H1 (cell line): ENCODE results near the gene TMEM147. TPM values are rescaled to one million over a fixed set of nuclear protein-coding genes. Genes with fewer than 3 reads are reported as not detected.

ENCODE experiments used
- CBX5 ChIP-seq: fragments of 300-800, 300-1000 bp; sonication (generic); IDR thresholded peaks from 2 replicates; pipeline ENCODE4 v1.7.1; 2016; ENCODE audit warnings: antibody characterized with exemption, low read length, low read depth
- CHD1 ChIP-seq: IDR thresholded peaks from 2 replicates; pipeline ENCODE4 v1.6.1; 2012; ENCODE audit warnings: low read depth, low read length, improper control_type of control experiment
- EP300 ChIP-seq, 2 experiments: IDR thresholded peaks; 1 replicate in 1 of 2; 2 replicates in 1 of 2; pipeline ENCODE4 v1.6.1; 2011 to 2012; ENCODE audit warnings: low read depth in 2 of 2, low read length in 2 of 2, mild to moderate bottlenecking in 2 of 2, borderline replicate concordance in 1 of 2, inconsistent platforms in 1 of 2, moderate library complexity in 1 of 2
- KDM1A ChIP-seq: fragments of 200-600, 300-600 bp; sonication (generic); IDR thresholded peaks from 2 replicates; pipeline ENCODE4 v1.7.1; 2016; ENCODE audit warnings: mild to moderate bottlenecking, low read length, borderline replicate concordance
- polyA plus RNA-seq, 7 experiments: library from polyadenylated mRNA; depleted of rRNA in 3 of 7; stranded (reverse) in 5 of 7; unstranded in 2 of 7; fragments of >200 nt in 5 of 7; fragments of 200-250 nt in 2 of 7; gene quantifications; 1 replicate in 5 of 7; 2 replicates in 1 of 7; 4 replicates in 1 of 7; pipeline versions ENCODE4 v1.2.1 to v1.2.3, GENCODE V29; 2011 to 2013; ENCODE audit warnings: missing spikeins in 2 of 7, mixed read lengths in 2 of 7
- total RNA-seq: library from RNA; stranded (reverse); fragmentation: NEBNext Ultra II Directional; extraction: Animal tissue kit (Norgen Biotek cat#: 25700); gene quantifications from 2 replicates; pipeline ENCODE4 v1.2.1, GENCODE V29; 2021
- TF ChIP-seq, protein P1 (sequence below): fragments of 300-600 bp; sonication (generic); IDR thresholded peaks from 2 replicates; pipeline ENCODE4 v1.7.1; 2012; ENCODE audit warnings: low read length, moderate library complexity, mild to moderate bottlenecking, inconsistent platforms; ENCODE audit not compliant: insufficient replicate concordance

Gene TMEM147
- total and polyA plus RNA-seq, 2 of the 8 experiments (the other 6 are each of a cell fraction or from before 2014, with no cell fraction given), result 159 to 418 TPM

DNA sequence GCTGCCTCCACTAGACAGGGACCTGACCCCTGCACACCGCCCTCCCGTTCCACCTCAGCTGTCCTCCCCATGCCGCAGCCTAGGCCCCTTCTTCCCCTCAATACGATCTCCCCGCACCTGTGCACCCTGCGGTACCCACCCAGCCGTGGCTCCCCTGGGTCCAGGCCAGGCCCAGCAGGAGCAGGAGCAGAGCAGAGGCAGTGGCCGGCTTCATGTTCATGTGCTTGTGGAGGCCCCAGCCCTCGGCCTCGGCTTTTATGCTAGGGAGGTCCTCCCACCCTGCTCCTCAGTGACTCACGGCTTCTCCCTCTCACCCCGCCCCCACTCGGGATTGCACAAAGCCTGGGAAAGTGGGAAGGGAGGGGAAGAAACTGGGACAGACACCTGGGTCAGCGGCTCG is 43.7 kb upstream of the TMEM147 start (continued):
- TF ChIP-seq CBX5 (no peak), CHD1 (no peak), EP300 (IDR thresholded peaks at IDR 0.05; ENCODE audit: borderline replicate concordance in 1 of 2, low read depth in 2 of 2, low read length in 2 of 2) (no peak), KDM1A (no peak)
- TF ChIP-seq, protein P1, sequence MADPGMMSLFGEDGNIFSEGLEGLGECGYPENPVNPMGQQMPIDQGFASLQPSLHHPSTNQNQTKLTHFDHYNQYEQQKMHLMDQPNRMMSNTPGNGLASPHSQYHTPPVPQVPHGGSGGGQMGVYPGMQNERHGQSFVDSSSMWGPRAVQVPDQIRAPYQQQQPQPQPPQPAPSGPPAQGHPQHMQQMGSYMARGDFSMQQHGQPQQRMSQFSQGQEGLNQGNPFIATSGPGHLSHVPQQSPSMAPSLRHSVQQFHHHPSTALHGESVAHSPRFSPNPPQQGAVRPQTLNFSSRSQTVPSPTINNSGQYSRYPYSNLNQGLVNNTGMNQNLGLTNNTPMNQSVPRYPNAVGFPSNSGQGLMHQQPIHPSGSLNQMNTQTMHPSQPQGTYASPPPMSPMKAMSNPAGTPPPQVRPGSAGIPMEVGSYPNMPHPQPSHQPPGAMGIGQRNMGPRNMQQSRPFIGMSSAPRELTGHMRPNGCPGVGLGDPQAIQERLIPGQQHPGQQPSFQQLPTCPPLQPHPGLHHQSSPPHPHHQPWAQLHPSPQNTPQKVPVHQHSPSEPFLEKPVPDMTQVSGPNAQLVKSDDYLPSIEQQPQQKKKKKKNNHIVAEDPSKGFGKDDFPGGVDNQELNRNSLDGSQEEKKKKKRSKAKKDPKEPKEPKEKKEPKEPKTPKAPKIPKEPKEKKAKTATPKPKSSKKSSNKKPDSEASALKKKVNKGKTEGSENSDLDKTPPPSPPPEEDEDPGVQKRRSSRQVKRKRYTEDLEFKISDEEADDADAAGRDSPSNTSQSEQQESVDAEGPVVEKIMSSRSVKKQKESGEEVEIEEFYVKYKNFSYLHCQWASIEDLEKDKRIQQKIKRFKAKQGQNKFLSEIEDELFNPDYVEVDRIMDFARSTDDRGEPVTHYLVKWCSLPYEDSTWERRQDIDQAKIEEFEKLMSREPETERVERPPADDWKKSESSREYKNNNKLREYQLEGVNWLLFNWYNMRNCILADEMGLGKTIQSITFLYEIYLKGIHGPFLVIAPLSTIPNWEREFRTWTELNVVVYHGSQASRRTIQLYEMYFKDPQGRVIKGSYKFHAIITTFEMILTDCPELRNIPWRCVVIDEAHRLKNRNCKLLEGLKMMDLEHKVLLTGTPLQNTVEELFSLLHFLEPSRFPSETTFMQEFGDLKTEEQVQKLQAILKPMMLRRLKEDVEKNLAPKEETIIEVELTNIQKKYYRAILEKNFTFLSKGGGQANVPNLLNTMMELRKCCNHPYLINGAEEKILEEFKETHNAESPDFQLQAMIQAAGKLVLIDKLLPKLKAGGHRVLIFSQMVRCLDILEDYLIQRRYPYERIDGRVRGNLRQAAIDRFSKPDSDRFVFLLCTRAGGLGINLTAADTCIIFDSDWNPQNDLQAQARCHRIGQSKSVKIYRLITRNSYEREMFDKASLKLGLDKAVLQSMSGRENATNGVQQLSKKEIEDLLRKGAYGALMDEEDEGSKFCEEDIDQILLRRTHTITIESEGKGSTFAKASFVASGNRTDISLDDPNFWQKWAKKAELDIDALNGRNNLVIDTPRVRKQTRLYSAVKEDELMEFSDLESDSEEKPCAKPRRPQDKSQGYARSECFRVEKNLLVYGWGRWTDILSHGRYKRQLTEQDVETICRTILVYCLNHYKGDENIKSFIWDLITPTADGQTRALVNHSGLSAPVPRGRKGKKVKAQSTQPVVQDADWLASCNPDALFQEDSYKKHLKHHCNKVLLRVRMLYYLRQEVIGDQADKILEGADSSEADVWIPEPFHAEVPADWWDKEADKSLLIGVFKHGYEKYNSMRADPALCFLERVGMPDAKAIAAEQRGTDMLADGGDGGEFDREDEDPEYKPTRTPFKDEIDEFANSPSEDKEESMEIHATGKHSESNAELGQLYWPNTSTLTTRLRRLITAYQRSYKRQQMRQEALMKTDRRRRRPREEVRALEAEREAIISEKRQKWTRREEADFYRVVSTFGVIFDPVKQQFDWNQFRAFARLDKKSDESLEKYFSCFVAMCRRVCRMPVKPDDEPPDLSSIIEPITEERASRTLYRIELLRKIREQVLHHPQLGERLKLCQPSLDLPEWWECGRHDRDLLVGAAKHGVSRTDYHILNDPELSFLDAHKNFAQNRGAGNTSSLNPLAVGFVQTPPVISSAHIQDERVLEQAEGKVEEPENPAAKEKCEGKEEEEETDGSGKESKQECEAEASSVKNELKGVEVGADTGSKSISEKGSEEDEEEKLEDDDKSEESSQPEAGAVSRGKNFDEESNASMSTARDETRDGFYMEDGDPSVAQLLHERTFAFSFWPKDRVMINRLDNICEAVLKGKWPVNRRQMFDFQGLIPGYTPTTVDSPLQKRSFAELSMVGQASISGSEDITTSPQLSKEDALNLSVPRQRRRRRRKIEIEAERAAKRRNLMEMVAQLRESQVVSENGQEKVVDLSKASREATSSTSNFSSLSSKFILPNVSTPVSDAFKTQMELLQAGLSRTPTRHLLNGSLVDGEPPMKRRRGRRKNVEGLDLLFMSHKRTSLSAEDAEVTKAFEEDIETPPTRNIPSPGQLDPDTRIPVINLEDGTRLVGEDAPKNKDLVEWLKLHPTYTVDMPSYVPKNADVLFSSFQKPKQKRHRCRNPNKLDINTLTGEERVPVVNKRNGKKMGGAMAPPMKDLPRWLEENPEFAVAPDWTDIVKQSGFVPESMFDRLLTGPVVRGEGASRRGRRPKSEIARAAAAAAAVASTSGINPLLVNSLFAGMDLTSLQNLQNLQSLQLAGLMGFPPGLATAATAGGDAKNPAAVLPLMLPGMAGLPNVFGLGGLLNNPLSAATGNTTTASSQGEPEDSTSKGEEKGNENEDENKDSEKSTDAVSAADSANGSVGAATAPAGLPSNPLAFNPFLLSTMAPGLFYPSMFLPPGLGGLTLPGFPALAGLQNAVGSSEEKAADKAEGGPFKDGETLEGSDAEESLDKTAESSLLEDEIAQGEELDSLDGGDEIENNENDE, result no peak
